Stimulated activated CD4-positive, alpha-beta T cell treated with anti-CD3 and anti-CD28 coated beads, Interleukin-4, amount 100 ng/mL, for 4 hours (primary cell): ENCODE data around the gene BBIP1.
A peak's percentile ranks its signal among the peaks of the same experiment; 100 is the strongest.
"Not testable (repeated sequence)": the region's sequence is repeated elsewhere in the genome, so short reads cannot be mapped to it uniquely, and the experiment has no call there.

Source experiments
- DNase-seq, 2 experiments: peaks; one replicate each; pipeline ENCODE4 v3.0.0-alpha.2; 2020

BBIP1 gene

GRCh38 chr10:110919971-110920881, 1.2 kb upstream of the BBIP1 start:
- DNase-seq = peak in 1 of 2 experiments; percentile 10

DNA sequence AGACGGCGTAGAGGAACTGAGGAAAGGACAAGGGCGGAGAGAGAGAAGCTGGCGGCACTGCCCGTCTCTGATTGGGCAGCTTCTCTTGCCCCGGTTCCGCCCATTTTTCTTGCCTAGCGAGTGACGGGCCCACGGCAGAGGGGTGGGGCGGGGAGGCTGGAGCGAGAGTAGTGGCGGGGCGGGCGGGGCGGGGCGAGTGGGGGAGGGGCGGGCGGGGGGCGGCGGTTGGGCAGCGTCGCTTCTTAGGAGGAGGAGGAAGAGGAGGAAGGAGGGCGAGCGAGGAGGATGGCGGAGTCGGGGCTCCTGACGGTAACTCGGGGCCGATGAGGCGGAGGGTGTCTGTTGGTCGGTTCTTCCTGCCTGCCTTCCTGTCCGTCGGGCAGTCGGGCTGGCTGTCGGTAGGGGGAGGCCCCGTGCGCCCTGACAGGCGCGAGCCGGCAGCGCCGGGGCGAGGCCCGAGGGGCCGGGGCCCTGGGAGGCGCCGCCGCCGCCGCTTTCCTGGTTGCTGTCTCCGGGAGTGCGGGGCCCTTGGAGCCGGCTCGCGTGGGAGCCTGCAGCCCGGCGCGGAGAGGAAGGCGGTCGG, 460 bp upstream of the BBIP1 start, which contains the start of gene SHOC2:
TSS of gene SHOC2 (plus strand) at position 256 of the 583 bp plus-strand sequence. CDS start 44,755 bp downstream, outside the sequence.
- DNase-seq = peak; percentile 94 to 100

DNA sequence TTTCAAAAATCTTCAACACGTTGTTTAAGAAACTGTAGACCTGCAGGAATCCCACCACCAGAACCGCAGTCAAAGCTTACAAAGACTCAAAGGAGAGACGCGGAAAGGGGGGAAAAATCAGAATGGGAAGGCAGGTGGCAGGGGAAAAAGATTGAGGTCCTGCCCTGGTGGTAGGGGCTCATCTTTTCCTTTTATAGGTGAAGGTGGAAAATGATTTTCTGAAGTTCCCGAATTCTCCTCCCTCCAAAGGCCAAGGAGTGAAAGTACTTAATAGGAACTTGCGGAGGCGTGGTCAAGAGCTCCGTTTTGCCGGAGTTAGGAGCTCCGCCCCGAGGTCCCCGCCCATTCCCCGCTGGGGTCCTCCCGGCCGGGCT, 724 bp downstream of the BBIP1 start:
- DNase-seq = peak; percentile 78 to 80

- DNase-seq = no peak
These were observed 2.2 kb downstream of the BBIP1 start for GRCh38 chr10:110916554-110917346.

DNA sequence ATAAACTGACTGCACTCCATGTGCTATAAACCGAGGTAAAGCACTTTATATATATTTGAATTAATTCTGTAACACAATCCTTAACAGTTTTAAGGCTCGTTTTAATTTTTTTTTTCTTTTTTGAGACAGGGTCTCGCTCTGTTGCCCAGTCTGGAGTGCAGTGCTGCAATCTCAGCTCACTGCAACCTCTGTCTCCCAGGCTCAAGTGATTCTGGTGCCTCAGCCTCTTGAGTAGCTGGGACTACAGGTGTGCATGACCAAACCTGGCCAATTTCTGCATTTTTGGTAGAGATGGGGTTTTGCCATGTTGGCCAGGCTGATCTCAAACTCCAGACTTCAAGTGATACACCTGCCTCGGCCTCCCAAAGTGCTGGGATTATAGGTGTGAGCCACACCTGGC, 3.4 kb downstream of the BBIP1 start:
- not testable (repeated sequence) for DNase-seq

GRCh38 chr10:110915035-110915434, 3.9 kb downstream of the BBIP1 start:
- no peak for DNase-seq

DNA sequence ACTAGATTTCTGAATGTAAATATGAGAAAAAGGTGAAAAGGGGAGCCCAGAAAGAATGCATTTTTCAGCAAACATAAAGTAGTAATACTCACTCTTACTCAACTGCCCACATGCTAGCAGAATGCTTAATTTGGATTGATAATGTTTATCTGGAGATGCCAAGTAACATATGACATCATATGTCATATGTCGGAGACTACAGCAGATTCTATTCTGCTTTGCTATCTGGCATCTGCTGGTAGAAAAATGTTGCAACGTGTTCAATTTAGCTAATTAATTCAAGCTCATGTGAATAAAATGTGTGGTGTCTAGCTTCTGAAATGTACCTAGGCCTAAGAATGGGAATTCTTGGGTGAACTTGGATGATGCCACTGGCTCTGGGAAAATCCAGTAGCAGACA, 4.5 kb downstream of the BBIP1 start:
- DNase-seq = no peak

GRCh38 chr10:110912374-110912773, 6.6 kb downstream of the BBIP1 start:
- DNase-seq = no peak

DNA sequence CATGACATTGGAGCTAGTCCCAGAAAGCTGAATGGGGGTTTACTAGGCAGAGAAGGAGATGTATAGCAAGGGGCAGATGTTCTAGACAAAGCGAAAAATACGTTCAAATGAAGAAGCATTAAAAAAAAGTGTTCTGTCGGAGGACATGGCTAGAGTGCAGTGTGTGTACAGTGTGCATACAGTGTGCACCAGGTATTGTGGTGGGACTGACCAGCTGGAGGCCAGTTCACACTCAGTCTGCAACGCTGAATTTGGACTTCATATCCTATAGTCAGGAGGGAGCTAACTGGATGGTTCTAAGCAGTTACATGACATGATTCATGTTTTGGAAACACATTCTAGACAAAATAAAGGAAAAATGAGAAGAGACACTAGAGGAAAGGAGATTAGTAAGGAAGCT, 8.8 kb downstream of the BBIP1 start:
- DNase-seq = no peak

- no peak for DNase-seq
These were observed 15.4 kb downstream of the BBIP1 start for GRCh38 chr10:110903280-110904278.

GRCh38 chr10:110901954-110902819, 16.8 kb downstream of the BBIP1 start:
- DNase-seq = peak in 1 of 2 experiments; percentile 53

DNA sequence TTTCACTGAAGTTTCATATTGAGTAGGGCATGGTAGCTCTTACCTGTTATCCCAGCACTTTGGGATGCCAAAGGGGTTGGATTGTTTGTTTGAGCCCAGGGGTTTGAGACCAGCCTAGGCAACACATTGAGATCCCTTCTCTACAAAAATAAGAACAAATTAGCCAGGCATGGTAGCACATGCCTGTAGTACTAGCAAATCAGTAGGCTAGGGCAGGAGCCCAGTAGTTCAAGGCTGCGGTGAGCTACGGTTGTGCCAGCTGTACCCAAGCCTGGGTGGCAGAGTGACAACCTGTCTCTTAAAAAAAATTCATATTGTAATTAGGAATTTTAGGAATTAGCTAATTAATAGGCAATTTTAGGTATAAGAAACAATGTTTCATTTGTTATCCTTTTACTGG, 18.0 kb downstream of the BBIP1 start:
- no peak for DNase-seq

DNA sequence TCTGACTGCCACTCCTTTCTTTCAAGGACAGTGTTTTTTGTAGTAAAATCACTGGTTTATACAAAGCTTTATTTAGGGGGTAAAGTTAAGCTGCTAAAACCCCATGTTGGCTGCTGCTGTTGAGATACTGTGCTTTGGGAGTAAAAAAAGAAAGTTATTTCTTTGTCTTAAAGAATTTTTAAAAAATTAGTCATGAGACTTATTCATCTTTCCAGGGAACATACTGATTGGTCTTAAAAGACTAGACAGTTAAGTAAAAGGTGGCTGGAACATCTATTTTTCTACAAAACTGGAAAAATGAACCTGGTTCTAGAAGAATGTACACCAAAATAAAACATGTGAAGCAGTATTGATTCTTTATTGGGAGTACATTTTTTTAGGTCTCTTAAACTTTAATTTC, 20.6 kb downstream of the BBIP1 start:
- DNase-seq = no peak

GRCh38 chr10:110897184-110897583, 21.8 kb downstream of the BBIP1 start:
- DNase-seq = no peak

DNA sequence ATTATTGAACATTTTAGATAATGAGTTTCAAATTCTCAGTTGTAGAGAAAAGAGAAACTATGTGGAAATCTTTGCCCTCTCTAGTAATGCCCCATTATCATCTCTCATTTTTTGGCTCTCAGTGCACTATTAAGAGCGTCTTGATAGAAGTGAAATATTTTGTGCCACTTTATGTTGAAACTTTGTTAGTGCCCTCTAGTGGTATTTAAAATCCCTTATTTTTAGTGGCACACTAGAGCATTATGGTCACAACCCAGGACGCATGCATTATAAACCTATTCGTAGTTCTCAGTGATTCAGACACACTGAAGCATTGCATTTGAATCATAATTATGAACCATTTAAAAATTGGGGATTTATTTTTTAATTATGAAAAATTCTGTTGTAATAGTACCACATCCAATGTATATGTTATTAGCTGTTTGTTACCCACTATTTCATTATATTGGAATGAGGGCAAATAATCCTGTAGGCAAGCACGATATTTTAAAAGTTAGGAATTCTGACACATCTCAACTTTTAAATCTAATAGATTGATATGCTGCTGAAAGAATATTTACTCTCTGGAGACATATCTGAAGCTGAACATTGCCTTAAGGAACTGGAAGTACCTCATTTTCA, 25.3 kb downstream of the BBIP1 start:
- no peak for DNase-seq

- no peak for DNase-seq
These were observed 26.2 kb downstream of the BBIP1 start for GRCh38 chr10:110892602-110893288.

DNA sequence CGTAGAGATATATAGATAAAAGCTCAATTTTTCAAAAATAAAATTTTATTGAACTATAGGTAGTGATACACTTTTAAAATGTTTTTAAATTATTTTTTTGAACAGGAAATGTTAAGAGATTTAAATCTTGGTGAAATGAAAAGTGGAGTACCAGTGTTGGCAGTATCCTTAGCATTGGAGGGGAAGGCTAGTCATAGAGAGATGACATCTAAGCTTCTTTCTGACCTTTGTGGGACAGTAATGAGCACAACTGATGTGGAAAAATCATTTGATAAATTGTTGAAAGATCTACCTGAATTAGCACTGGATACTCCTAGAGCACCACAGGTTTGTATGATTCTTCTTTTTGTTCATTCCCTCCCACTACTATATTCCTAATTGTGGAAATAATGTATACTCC, 31.4 kb downstream of the BBIP1 start:
- no peak for DNase-seq

- no peak for DNase-seq
These were observed 32.9 kb downstream of the BBIP1 start for GRCh38 chr10:110885932-110886674.

- no peak for DNase-seq
These were observed 35.1 kb downstream of the BBIP1 start for GRCh38 chr10:110883924-110884323.
